ENCODE measurements around the gene TAF10. TPM values are rescaled to one million over a fixed set of nuclear protein-coding genes. Genes with fewer than 3 reads are reported as not detected.

TAF10 gene
- total and polyA plus RNA-seq, 5 experiments from 2014 or later, result 107 to 332 (median 247) TPM

GRCh38 chr11:6603287-6604080, 8.5 kb downstream of the TAF10 start, which contains the start of the genes ILK and RRP8:
TSS of gene ILK (plus strand) at chr11:6603774. CDS start at chr11:6604272, 498 bp downstream.
TSS of gene RRP8 (minus strand) at chr11:6603616. CDS start at chr11:6603502, 114 bp downstream.
- H3K4me1 Mint-ChIP-seq, result peaks cover 16 to 33% (median 29%) of the 10 kb centered on the region in 4 donors
- no peak within 1 kb of the TSS for H3K4me3 Mint-ChIP-seq
- peak; percentile 80 to 85 for ATAC-seq
- H3K9me3 Mint-ChIP-seq, result no peaks in the 10 kb centered on the region
- no peaks in the 10 kb centered on the region for H3K27me3 Mint-ChIP-seq
- peaks cover 0 to 37% (median 3%) of the 10 kb centered on the region in 3 donors for H3K36me3 Mint-ChIP-seq
- POLR2A ChIA-PET, result interaction anchor here (0.5 to 6.8 kb wide), 18 partner anchors 9 to 368 kb away, joined by 3 to 108 read pairs (median 6); partner anchors contain the start of genes ARFIP2, MRPL17, TAF10 and TIMM10B
- peak; percentile 68 to 92 (median 80) for DNase-seq
- no peak within 1 kb of the TSS for H3K27ac Mint-ChIP-seq

GRCh38 chr11:6602096-6602940, 9.7 kb downstream of the TAF10 start:
- POLR2A ChIA-PET, result interaction anchor here (0.5 to 6.8 kb wide), 7 partner anchors 10 to 224 kb away, joined by 4 to 108 read pairs (median 15); partner anchors contain the start of genes ARFIP2, MRPL17, TAF10 and TIMM10B
- no peak for DNase-seq
- Mint-ChIP-seq H3K4me3 (no peak overlapping the region), H3K27me3 (no peaks in the 10 kb centered on the region), H3K4me1 (peaks cover 23 to 35% (median 30%) of the 10 kb centered on the region in 4 donors), H3K27ac (peak overlapping the region in 7 of 10 donors; percentile 33 to 86 (median 83)), H3K9me3 (no peaks in the 10 kb centered on the region), H3K36me3 (peaks cover under 1 to 40% (median 7%) of the 10 kb centered on the region in 3 donors)
- no peak for ATAC-seq

DNA sequence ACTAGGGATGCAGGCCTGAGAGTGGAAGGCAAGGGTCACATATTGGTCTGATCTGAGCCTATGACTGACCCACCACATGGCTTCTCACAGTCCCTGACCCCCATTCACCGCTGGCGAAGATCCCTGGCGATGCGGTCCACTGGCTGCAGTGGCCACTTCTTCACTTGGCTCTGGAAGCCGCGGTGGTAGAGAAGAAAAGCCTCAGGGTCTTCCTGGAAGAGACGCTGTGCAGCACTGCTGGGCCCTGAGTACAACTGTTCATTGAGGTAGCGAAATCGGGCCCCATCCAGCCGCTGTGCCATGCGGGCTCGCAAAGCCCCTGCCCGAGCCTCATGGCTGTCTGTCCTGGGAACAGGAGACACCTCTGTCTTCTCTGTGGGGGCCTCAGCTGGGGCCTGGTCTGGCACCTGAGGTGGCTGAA, 11.0 kb downstream of the TAF10 start:
- peaks cover 25 to 39% (median 29%) of the 10 kb centered on the region in 4 donors for H3K4me1 Mint-ChIP-seq
- no peak overlapping the region for H3K4me3 Mint-ChIP-seq

DNA sequence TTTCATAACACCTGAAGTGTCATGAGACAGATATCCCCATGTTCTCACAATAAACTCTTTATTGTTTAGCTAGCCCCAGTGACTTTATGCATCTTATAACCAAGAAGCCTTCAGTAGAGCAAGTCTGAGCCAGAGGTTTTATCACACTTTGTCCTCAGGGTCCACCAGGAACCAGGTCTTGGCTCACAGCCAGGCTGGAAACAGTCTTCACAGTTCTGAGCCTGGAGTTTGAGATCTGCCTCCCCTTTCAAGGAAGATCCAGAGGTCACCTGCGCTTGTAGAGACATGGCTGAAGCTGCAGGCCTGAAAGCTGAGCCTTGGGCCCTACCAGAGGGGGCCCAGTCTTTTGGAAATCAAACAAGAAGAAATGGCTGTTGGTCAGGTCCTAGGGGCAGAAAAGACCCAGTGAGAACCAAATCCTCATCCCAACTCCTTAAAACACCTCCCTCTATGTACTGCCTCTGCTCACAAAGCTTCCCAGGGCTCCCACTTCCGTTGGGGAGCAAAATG, 12.1 kb downstream of the TAF10 start:
- H3K27me3 Mint-ChIP-seq, result no peaks in the 10 kb centered on the region
- H3K4me1 Mint-ChIP-seq, result peaks cover 30 to 48% (median 31%) of the 10 kb centered on the region in 4 donors
- H3K36me3 Mint-ChIP-seq, result peaks cover 2 to 62% (median 7%) of the 10 kb centered on the region in 3 donors
- DNase-seq, result no peak
- POLR2A ChIA-PET, result interaction anchor here (0.5 to 1.2 kb wide), 3 partner anchors 12 to 72 kb away, joined by 3 to 5 read pairs (median 4); partner anchors contain the start of gene TAF10
- H3K27ac Mint-ChIP-seq, result peak overlapping the region in 2 of 10 donors; percentile 27 to 54
- no peaks in the 10 kb centered on the region for H3K9me3 Mint-ChIP-seq
- H3K4me3 Mint-ChIP-seq, result peak overlapping the region in 1 of 10 donors; percentile 65
- no peak for ATAC-seq

More for the DNA sequence above, 11.0 kb downstream of the TAF10 start:
- Mint-ChIP-seq H3K27ac (peak overlapping the region in 3 of 10 donors; percentile 22 to 71 (median 57)), H3K36me3 (peaks cover 2 to 52% (median 7%) of the 10 kb centered on the region in 3 donors), H3K9me3 (no peaks in the 10 kb centered on the region), H3K27me3 (no peaks in the 10 kb centered on the region)
- DNase-seq, result no peak
- POLR2A ChIA-PET, result interaction anchor here (6.8 kb wide), 1 partner anchor 82 kb away, joined by 108 read pairs; the partner anchor contains the start of gene MRPL17
- ATAC-seq, result no peak

DNA sequence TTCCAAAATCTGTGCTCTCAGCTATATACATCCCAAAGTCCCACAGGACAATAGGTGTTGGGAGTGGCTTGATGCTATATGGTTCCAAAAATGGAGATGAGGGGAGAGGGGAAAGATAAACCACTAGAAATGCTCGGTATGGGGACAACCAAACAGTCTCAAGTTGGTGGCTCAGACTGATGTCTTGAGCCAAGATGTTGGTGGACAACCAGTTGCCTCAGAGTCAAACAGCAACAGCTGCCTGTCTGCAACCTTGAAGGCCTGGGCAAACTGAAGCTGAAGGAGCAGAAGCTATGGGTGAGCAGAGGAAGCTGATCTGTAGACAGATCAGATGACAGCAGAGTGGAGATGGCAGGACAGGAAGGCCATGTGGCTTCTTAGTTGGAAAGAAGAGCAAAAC, 12.6 kb downstream of the TAF10 start:
- ATAC-seq, result no peak
- peaks cover 2 to 66% (median 7%) of the 10 kb centered on the region in 3 donors for H3K36me3 Mint-ChIP-seq
- no peaks in the 10 kb centered on the region for H3K27me3 Mint-ChIP-seq
- H3K4me1 Mint-ChIP-seq, result peaks cover 32 to 51% (median 34%) of the 10 kb centered on the region in 4 donors
- POLR2A ChIA-PET, result interaction anchor here (0.5 to 1.2 kb wide), 4 partner anchors 13 to 1519 kb away, joined by 3 to 4 read pairs (median 4); partner anchors contain the start of genes MRPL17 and TAF10
- peak overlapping the region in 4 of 10 donors; percentile 15 to 65 (median 24) for H3K4me3 Mint-ChIP-seq
- no peak for DNase-seq
- no peaks in the 10 kb centered on the region for H3K9me3 Mint-ChIP-seq
- peak overlapping the region in 6 of 10 donors; percentile 14 to 81 (median 31) for H3K27ac Mint-ChIP-seq

- DNase-seq (no peak), ATAC-seq (no peak)
- Mint-ChIP-seq H3K27ac (peak overlapping the region in 4 of 10 donors; percentile 27 to 81 (median 52)), H3K4me1 (peaks cover 40 to 60% (median 42%) of the 10 kb centered on the region in 4 donors), H3K27me3 (no peaks in the 10 kb centered on the region), H3K4me3 (peak overlapping the region in 1 of 10 donors; percentile 49), H3K9me3 (no peaks in the 10 kb centered on the region), H3K36me3 (peaks cover 2 to 75% (median 11%) of the 10 kb centered on the region in 3 donors)
- POLR2A ChIA-PET, result interaction anchor here (1.1 kb wide), 1 partner anchor 85 kb away, joined by 3 read pairs; the partner anchor contains the start of gene MRPL17
Observed at GRCh38 chr11:6598555-6598954, 13.5 kb downstream of the TAF10 start.

GRCh38 chr11:6596239-6596877, 15.7 kb downstream of the TAF10 start:
- POLR2A ChIA-PET, result no interaction called here
- ATAC-seq, result no peak

GRCh38 chr11:6594142-6594768, 17.8 kb downstream of the TAF10 start:
- no peak for DNase-seq
- no peak for ATAC-seq
- no peak overlapping the region for H3K4me3 Mint-ChIP-seq
- H3K4me1 Mint-ChIP-seq, result peaks cover 33 to 59% (median 39%) of the 10 kb centered on the region in 4 donors
- POLR2A ChIA-PET, result no interaction called here
- H3K9me3 Mint-ChIP-seq, result no peaks in the 10 kb centered on the region
- no peaks in the 10 kb centered on the region for H3K27me3 Mint-ChIP-seq
- peaks cover 4 to 79% (median 11%) of the 10 kb centered on the region in 3 donors for H3K36me3 Mint-ChIP-seq
- H3K27ac Mint-ChIP-seq, result peak overlapping the region in 7 of 10 donors; percentile 5 to 81 (median 70)

More at GRCh38 chr11:6596239-6596877, 15.7 kb downstream of the TAF10 start:
- Mint-ChIP-seq H3K4me1 (peaks cover 38 to 73% (median 45%) of the 10 kb centered on the region in 4 donors), H3K27ac (peak overlapping the region in 6 of 10 donors; percentile 5 to 67 (median 32)), H3K36me3 (peaks cover 2 to 85% (median 11%) of the 10 kb centered on the region in 3 donors), H3K27me3 (no peaks in the 10 kb centered on the region), H3K4me3 (no peak overlapping the region), H3K9me3 (no peaks in the 10 kb centered on the region)
- DNase-seq, result no peak

DNA sequence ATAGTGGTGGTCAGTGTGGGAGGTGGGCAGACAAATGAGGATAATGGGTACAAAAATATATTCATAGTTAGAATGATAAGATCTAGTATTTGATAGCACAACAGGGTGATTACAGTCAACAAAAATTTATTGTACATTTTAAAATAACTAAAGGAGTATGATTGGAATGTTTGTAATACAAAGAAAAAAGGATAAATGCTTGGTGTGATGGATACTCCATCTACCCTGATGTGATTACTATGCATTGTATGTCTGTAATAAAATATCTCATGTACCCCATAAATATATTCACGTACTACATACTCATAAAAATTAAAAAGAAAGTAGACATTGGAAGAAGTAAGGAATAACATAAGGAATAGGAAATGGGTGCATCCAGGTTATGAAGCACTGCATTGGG, 24.0 kb downstream of the TAF10 start:
- Mint-ChIP-seq H3K9me3 (peaks cover 7 to 21% (median 16%) of the 10 kb centered on the region in 9 donors), H3K4me3 (no peak overlapping the region), H3K36me3 (peaks cover 20 to 44% (median 27%) of the 10 kb centered on the region in 3 donors), H3K27ac (peak overlapping the region in 1 of 10 donors; percentile 33), H3K27me3 (no peaks in the 10 kb centered on the region), H3K4me1 (peaks cover 0 to 9% (median 2%) of the 10 kb centered on the region in 4 donors)
- DNase-seq, result no peak
- ATAC-seq, result no peak
- POLR2A ChIA-PET, result no interaction called here

DNA sequence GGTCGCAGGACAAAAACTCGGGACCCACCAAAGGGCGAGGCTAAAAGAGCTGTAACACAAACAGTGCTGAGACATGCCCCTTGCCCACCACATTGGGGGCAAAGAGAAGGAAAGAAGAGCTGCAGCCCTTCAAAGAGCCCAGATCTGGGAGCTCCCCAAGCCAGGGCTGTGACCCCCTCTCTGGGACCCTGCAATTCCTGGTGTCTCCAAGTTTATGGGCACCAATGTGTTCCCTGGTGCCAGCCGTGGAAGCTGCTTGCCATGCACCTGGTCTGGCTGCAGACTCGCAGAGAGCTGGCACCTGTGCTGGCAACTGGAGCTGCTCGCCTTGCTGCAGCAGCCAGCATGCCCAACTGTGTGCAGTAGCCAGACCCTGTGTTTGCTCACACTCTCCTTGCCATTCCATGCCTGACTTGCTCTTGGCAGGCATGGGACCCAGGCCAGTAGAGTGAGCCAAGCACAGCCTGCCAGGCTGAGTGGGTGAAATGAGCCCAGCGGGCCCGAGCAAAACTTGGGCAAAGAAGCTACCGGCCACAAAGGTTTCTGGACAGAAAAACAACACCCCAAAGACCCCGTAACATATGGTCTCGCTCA, 24.6 kb downstream of the TAF10 start:
- peaks cover 0 to 5% (median 2%) of the 10 kb centered on the region in 4 donors for H3K4me1 Mint-ChIP-seq
- H3K27me3 Mint-ChIP-seq, result no peaks in the 10 kb centered on the region
- POLR2A ChIA-PET, result interaction anchor here (1.1 kb wide), 1 partner anchor 32 kb away, joined by 3 read pairs; the partner anchor contains the start of gene TPP1
- DNase-seq, result no peak
- H3K36me3 Mint-ChIP-seq, result peaks cover 26 to 42% (median 33%) of the 10 kb centered on the region in 3 donors
- peak overlapping the region in 1 of 10 donors; percentile 43 for H3K27ac Mint-ChIP-seq
- no peak overlapping the region for H3K4me3 Mint-ChIP-seq
- no peak for ATAC-seq
- H3K9me3 Mint-ChIP-seq, result peaks cover 7 to 26% (median 21%) of the 10 kb centered on the region in 9 donors
